Body of pancreas (tissue), 4 donors: ENCODE measurements around the gene PKP2.

Experiments
- CTCF ChIP-seq, 7 experiments: fragments of 450-650 bp in 4 of 7; fragments of 200-600 bp in 3 of 7; sonication (generic) in 3 of 7; IDR thresholded peaks; one replicate each; pipeline ENCODE4 v1.5.1; 2016 to 2019; ENCODE audit warnings: antibody characterized with exemption in 7 of 7
- POLR2A ChIP-seq, 3 donors: fragments of 450-650 bp; IDR thresholded peaks; one replicate each; pipeline ENCODE4 v1.6.1; 2016; ENCODE audit warnings: antibody characterized with exemption in 3 of 3, mild to moderate bottlenecking in 2 of 3

GRCh38 chr12:32822344-32822743 is 74.2 kb downstream of the PKP2 start:
- TF ChIP-seq CTCF (IDR thresholded peaks at IDR 0.05) (no peak), POLR2A (IDR thresholded peaks at IDR 0.05) (no peak)
